Skeletal muscle tissue (tissue), 4 donors: Measurements from ENCODE around the gene LRRC27. TPM values are rescaled to one million over a fixed set of nuclear protein-coding genes. Genes with fewer than 3 reads are reported as not detected.
A peak's percentile ranks its signal among the peaks of the same experiment; 100 is the strongest.
"Not testable (repeated sequence)": the region's sequence is repeated elsewhere in the genome, so short reads cannot be mapped to it uniquely, and the experiment has no call there.

ENCODE experiments used
- H3K27ac ChIP-seq: one replicate; pipeline ENCODE4 v1.7.0; 2013; ENCODE audit warnings: mild to moderate bottlenecking, low read depth, low read length, inconsistent platforms
- H3K27me3 ChIP-seq, 3 donors: one replicate each; pipeline ENCODE4 v1.7.0; 2013; ENCODE audit warnings: low read length in 3 of 3; ENCODE audit not compliant: control insufficient read depth in 3 of 3, insufficient read depth in 3 of 3
- H3K36me3 ChIP-seq, 3 donors: one replicate each; pipeline ENCODE4 v1.7.0; 2013; ENCODE audit warnings: low read length in 3 of 3; ENCODE audit not compliant: control insufficient read depth in 3 of 3, insufficient read depth in 3 of 3
- H3K4me1 ChIP-seq, 3 donors: one replicate each; pipeline ENCODE4 v1.7.0; 2013; ENCODE audit warnings: low read length in 3 of 3, mild to moderate bottlenecking in 3 of 3; ENCODE audit not compliant: control insufficient read depth in 3 of 3, insufficient read depth in 3 of 3
- H3K4me3 ChIP-seq, 3 donors: one replicate each; pipeline ENCODE4 v1.7.0; 2013; ENCODE audit warnings: low read length in 3 of 3
- H3K9ac ChIP-seq, 3 donors: one replicate each; pipeline ENCODE4 v1.7.0; 2013; ENCODE audit warnings: low read length in 3 of 3, mild to moderate bottlenecking in 3 of 3, moderate library complexity in 2 of 3, low read depth in 1 of 3
- H3K9me3 ChIP-seq, 3 donors: one replicate each; pipeline ENCODE4 v1.7.0; 2013; ENCODE audit warnings: low read length in 3 of 3; ENCODE audit not compliant: control insufficient read depth in 3 of 3
- total RNA-seq: library from RNA; depleted of rRNA; stranded (reverse); fragments of >200 nt; gene quantifications from one replicate; pipeline ENCODE4 v1.2.3, GENCODE V29; 2014
- donor health status: Osteomylitis.

The LRRC27 gene
- total RNA-seq, 1 donor from 2014 or later, result 2.6 TPM

DNA sequence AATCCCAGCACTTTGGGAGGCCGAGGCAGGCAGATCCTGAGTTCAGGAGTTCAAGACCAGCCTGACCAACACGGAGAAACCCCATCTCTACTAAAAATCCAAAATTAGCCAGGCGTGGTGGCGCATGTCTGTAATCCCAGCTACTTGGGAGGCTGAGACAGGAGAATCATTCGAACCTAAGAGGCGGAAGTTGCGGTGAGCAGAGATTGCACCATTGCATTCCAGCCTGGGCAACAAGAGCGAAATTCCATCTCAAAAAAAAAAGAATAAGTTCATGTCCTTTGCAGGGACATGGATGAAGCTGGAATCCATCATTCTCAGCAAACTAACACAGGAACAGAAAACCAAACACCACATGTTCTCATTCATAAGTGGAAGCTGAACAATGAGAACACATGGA lies 17.1 kb upstream of the LRRC27 start:
- H3K9me3 ChIP-seq, H3K27me3 ChIP-seq, H3K4me1 ChIP-seq, H3K4me3 ChIP-seq, H3K9ac ChIP-seq, H3K36me3 ChIP-seq, H3K27ac ChIP-seq: not testable (repeated sequence)

DNA sequence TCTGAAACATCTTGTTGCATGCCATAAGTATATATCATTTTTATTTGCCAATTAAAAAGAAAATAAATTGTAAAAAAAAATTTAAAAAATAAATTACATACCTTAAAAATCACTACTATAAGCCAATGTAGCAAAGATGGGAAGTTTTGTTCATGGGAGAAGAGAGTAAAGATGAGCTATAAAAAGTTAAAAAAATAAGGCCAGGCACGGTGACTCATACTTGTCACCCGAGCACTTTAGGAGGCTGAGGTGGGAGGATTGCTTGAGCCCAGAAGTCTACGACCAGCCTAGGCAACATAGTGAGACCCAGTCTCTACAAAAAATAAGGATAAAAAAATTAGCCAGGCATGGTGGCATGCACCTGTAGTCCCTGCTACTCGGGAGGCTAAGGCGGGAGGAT lies 15.9 kb upstream of the LRRC27 start:
- no peaks in the 10 kb centered on the region for H3K27me3 ChIP-seq
- H3K27ac ChIP-seq, result no peak overlapping the region
- H3K36me3 ChIP-seq, result no peaks in the 10 kb centered on the region
- no peak overlapping the region for H3K9ac ChIP-seq
- peaks cover 0 to 3% (median 2%) of the 10 kb centered on the region in 3 donors for H3K9me3 ChIP-seq
- no peak overlapping the region for H3K4me3 ChIP-seq
- H3K4me1 ChIP-seq, result peaks cover 0 to 7% (median 4%) of the 10 kb centered on the region in 3 donors

DNA sequence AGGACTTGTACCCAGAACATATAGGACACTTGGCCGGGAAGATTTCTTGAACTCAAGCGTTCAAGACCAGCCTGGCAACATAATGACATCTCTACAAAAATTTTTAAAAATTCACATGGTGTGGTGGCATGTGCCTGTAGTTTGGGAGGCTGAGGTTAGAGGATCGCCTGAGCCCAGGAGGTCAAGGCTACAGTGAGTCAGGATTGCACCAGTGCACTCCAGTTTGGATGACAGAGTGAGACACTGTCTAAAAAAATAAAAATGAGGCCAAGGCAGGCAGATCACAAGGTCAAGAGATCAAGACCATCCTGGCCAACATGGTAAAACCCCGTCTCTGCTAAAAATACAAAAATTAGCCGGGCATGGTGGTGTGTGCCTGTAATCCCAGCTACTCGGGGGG lies 14.5 kb upstream of the LRRC27 start:
- H3K4me1 ChIP-seq, H3K27ac ChIP-seq, H3K4me3 ChIP-seq, H3K9me3 ChIP-seq, H3K27me3 ChIP-seq, H3K9ac ChIP-seq, H3K36me3 ChIP-seq: not testable (repeated sequence)

DNA sequence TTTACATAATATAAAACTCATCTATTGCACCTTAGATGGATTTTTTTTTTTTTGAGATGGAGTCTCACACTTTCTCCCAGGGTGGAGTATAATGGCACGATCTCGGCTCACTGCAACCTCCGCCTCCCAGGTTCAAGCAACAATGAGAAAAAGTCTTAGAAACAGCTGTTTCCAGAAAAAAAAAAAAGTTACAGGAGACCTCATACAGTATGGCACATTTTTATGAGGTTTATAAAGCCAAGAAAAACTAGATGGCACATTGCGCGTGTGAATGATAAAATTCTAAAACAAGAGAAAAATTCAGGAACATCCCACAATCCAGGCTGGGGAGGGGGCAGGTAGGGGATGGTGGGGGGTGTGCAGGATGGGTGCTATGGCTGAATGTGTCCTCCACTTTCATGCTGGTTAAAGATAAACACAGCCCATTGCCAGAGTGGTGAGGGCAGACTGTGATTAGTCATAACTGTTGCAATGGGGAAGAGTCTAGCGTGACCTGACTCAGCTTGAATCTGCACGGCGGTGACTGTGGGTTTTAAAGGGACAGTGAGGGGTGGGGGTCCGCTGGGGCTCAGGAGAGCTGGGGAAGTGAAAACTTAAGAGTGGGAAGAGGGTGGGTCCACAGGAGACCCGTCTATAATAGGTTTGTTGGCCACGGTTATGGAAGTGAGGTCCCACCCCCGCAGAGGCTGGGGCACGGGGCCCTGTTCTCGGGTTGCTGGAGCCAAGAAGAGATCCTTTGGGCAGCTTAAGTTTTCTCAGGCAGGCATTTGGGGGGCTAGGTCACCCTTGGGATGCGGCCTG lies 11.9 kb upstream of the LRRC27 start:
- Histone ChIP-seq H3K27ac (no peak overlapping the region), H3K4me3 (peak overlapping the region in 1 of 3 donors; percentile 50), H3K27me3 (no peaks in the 10 kb centered on the region), H3K36me3 (peaks cover 0 to 2% (median 0%) of the 10 kb centered on the region in 3 donors), H3K9ac (no peak overlapping the region), H3K4me1 (peaks cover 2 to 18% (median 8%) of the 10 kb centered on the region in 3 donors), H3K9me3 (no peaks in the 10 kb centered on the region)

DNA sequence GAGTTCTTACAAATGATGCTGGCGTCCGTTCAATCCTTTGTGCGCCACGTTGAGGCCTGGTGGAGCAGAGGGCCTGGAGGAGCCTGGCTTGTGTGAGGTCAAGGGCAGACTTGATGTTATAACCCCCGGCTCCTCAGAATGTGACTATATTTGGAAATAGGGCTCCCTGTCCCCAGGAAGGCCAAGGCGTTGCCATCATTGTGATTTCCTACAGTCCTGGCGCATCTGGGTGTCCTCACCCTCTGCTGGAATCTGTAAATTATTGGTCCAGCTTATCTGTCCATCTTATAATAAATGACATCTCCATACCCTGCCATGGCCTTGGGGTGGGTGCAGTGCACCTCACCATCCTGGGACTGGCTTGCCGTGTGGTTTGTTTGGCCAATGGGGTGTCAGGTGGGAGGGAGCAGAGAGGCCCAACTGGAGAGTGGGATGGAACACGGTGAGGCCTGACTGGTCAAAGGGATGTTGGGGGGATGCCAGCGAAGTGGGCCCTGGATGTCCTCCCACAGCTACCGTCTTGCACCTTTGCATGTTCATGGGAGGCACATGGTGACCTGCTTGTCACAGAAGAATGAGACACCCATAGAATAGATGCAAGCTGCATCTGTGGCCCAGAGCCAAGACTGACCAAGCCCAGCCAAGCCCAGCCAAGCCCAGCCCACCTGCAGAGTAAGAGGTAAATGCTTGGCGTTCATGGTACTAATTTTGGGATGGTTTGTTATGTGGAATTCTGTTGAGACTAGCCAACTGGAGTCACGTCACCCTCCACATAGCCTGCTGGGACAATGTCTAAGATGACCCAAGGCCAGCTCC lies 11.1 kb upstream of the LRRC27 start:
- Histone ChIP-seq H3K36me3 (peaks cover 0 to 2% (median 0%) of the 10 kb centered on the region in 3 donors), H3K27ac (no peak overlapping the region), H3K9me3 (no peaks in the 10 kb centered on the region), H3K4me1 (peaks cover 2 to 18% (median 8%) of the 10 kb centered on the region in 3 donors), H3K9ac (no peak overlapping the region), H3K27me3 (no peaks in the 10 kb centered on the region), H3K4me3 (peak overlapping the region in 1 of 3 donors; percentile 50)

DNA sequence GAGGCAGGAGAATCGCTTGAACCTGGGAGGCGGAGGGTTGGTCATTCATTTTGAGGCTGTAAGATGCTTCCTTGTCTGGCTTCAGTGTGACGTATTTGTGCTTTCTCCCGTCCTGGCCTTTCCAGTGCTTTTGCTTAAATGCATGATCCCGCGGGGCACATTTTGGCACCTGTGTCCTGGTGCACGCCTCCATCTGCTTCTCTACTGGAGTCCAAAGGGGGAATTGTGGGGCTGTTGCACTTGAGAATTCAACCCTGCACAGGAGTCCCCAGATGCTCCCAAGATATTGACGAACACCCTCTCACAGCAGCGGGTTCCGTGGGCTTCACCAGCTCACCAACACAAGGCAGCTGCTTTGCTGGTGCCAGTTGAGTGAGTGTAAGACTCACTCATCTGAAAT lies 10.3 kb upstream of the LRRC27 start:
- H3K4me3 ChIP-seq, result no peak overlapping the region
- no peak overlapping the region for H3K9ac ChIP-seq
- no peaks in the 10 kb centered on the region for H3K27me3 ChIP-seq

DNA sequence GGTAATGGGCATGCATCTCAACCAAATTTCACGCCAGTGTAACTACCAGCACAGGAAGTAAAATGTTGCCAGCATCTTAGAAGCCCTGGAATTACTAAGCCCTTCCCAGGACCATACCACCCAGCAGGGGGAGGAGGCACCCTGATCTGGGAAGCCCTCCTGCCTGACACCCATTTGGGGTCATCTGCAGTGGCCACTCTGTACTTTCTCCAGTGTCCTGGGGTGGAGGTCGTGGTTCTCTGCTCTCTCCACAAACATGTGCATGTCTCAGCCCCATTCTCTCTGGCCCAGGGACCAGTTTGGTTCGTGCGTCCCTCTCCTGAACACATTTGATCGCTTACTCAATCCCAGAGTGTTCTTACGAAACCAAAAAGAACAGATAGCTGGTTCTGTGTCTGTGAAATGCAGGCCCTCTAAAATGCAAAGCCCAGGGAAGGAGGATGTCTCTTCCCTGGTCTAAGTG lies 9.4 kb upstream of the LRRC27 start:
- Histone ChIP-seq H3K4me3 (no peak overlapping the region), H3K9me3 (no peaks in the 10 kb centered on the region), H3K9ac (no peak overlapping the region), H3K27ac (no peak overlapping the region), H3K4me1 (peaks cover 2 to 18% (median 8%) of the 10 kb centered on the region in 3 donors), H3K27me3 (no peaks in the 10 kb centered on the region), H3K36me3 (peaks cover 0 to 2% (median 0%) of the 10 kb centered on the region in 3 donors)

More for the DNA sequence above, 10.3 kb upstream of the LRRC27 start:
- Histone ChIP-seq H3K9me3 (no peaks in the 10 kb centered on the region), H3K36me3 (peaks cover 0 to 2% (median 0%) of the 10 kb centered on the region in 3 donors), H3K27ac (no peak overlapping the region), H3K4me1 (peaks cover 2 to 18% (median 8%) of the 10 kb centered on the region in 3 donors)

DNA sequence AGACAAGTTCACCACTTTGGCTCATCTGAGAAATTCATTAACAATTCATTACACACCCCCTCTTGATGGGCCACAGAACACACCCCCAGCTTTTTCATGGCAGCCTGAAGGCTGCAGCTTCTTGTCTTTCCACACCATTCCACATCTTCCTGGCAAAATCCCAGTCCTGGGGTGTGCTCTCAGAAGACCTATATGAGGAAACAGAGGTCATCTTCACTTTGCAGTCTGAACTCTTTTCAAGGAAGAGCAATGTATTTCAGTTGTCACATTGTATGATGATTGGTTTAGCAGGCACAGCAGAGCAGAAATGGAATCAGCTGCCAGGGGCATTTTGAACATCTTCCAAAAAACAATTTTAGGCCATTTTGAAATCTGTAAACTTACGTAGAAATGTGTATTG lies 7.8 kb upstream of the LRRC27 start:
- no peaks in the 10 kb centered on the region for H3K27me3 ChIP-seq
- H3K4me1 ChIP-seq, result peaks cover 2 to 29% (median 8%) of the 10 kb centered on the region in 3 donors
- no peak overlapping the region for H3K9ac ChIP-seq
- H3K36me3 ChIP-seq, result peaks cover 0 to 2% (median 0%) of the 10 kb centered on the region in 3 donors
- H3K4me3 ChIP-seq, result no peak overlapping the region
- H3K27ac ChIP-seq, result no peak overlapping the region
- no peaks in the 10 kb centered on the region for H3K9me3 ChIP-seq

DNA sequence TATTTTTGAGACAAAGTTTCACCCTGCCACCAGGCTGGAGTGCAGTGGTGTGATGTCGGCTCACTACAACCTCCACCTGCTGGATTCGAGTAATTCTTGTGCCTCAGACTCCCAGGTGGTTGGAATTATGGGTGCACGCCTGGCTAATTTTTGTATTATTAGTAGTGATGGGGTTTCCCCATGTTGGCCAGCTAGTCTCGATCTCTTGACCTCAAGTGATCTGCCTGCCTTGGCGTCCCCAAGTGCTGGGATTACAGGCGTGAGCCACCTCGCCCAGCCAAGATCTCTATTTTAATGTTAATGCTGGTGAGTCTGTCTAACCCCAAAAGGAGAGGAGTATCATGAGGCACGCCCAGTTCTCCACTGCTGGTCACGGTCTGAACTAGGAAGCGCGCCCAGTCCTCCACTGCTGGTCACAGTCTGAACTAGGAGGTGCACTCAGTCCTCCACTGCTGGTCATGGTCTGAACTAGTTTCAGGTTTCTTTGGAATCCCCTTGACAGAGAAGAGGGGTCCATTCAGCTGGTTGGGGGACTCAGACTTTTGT lies 5.6 kb upstream of the LRRC27 start:
- H3K4me1 ChIP-seq, result peaks cover 16 to 37% (median 17%) of the 10 kb centered on the region in 3 donors
- H3K9me3 ChIP-seq, result no peaks in the 10 kb centered on the region
- H3K4me3 ChIP-seq, result no peak overlapping the region
- no peak overlapping the region for H3K9ac ChIP-seq
- peaks cover 0 to 2% (median 0%) of the 10 kb centered on the region in 3 donors for H3K36me3 ChIP-seq
- H3K27ac ChIP-seq, result no peak overlapping the region
- no peaks in the 10 kb centered on the region for H3K27me3 ChIP-seq
